B cell (primary cell): ENCODE measurements around the gene OGG1.

ENCODE experiments used
- CTCF ChIP-seq: fragments of 200-600 bp; IDR thresholded peaks from one replicate; pipeline ENCODE4 v1.8.0; 2022; ENCODE audit warnings: antibody characterized with exemption, mild to moderate bottlenecking
- EZH2 ChIP-seq: IDR thresholded peaks from 2 replicates; pipeline ENCODE4 v1.6.1; 2012; ENCODE audit warnings: borderline replicate concordance, low read depth, mild to moderate bottlenecking, moderate library complexity, low read length; ENCODE audit not compliant: insufficient read depth, poor library complexity, severe bottlenecking

GRCh38 chr3:9743548-9743947 is 6.2 kb upstream of the OGG1 start:
- TF ChIP-seq CTCF, result no peak
- TF ChIP-seq EZH2, result no peak
